Measurements from ENCODE around the gene TOR1A. TPM values are rescaled to one million over a fixed set of nuclear protein-coding genes. Genes with fewer than 3 reads are reported as not detected.
"Not testable (repeated sequence)": the region's sequence is repeated elsewhere in the genome, so short reads cannot be mapped to it uniquely, and the experiment has no call there.

TOR1A gene
- total RNA-seq, 1 experiment from 2014 or later, result 32.2 TPM

GRCh38 chr9:129776566-129776937 lies 47.4 kb downstream of the TOR1A start:
- no peaks in the 10 kb centered on the region for H3K9me3 Mint-ChIP-seq (ENCODE audit: unreplicated experiment)
- CTCF ChIA-PET, result interaction anchor here (0.5 to 2.9 kb wide), 2 partner anchors 39 to 383 kb away, joined by 3 to 12 read pairs; no protein-coding TSS in a partner anchor
- TF ChIP-seq CTCF (IDR thresholded peaks at IDR 0.05; ENCODE audit: insufficient read depth in 1 of 2, low read depth in 1 of 2, low read length in 1 of 2, severe bottlenecking in 1 of 2, unreplicated experiment in 1 of 2), result no peak
- H3K4me1 Mint-ChIP-seq (ENCODE audit: low read depth, unreplicated experiment), result peaks cover 6% of the 10 kb centered on the region
- POLR2A ChIA-PET, result no interaction called here
- no peak for DNase-seq
- Histone ChIP-seq H3K36me3 (ENCODE audit: control insufficient read depth, insufficient read depth, low read length) (no peaks in the 10 kb centered on the region), H3K4me1 (peaks cover 7% of the 10 kb centered on the region; the same call in 1 of the 2 replicates), H3K9me3 (no peaks in the 10 kb centered on the region), H3K27me3 (replicated peaks; ENCODE audit: control insufficient read depth, insufficient read depth, low read length) (no peaks in the 10 kb centered on the region), H3K4me3 (ENCODE audit: low read depth, low read length) (no peak overlapping the region)
- H3K27ac Mint-ChIP-seq (ENCODE audit: unreplicated experiment), result no peak overlapping the region
- no TSS peak for BruUV-seq (replicated peaks)
- intact Hi-C loops (cut with micrococcal nuclease; ENCODE audit: unreplicated experiment), result no loop called here
- peaks cover 6% of the 10 kb centered on the region for H3K27me3 Mint-ChIP-seq (ENCODE audit: insufficient read depth, unreplicated experiment)
- H3K36me3 Mint-ChIP-seq (ENCODE audit: insufficient read depth, unreplicated experiment), result peaks cover 6% of the 10 kb centered on the region
- H3K4me3 Mint-ChIP-seq (ENCODE audit: unreplicated experiment), result no peak overlapping the region

- not testable (repeated sequence) for BruUV-seq (replicated peaks)
These were observed 47.8 kb downstream of the TOR1A start for GRCh38 chr9:129776096-129776495.

GRCh38 chr9:129775448-129775798 lies 48.5 kb downstream of the TOR1A start:
- H3K4me1 ChIP-seq, result peaks cover 7% of the 10 kb centered on the region; the same call in 1 of the 2 replicates
- Mint-ChIP-seq H3K4me1 (ENCODE audit: low read depth, unreplicated experiment) (peaks cover 6% of the 10 kb centered on the region), H3K36me3 (ENCODE audit: insufficient read depth, unreplicated experiment) (peaks cover 6% of the 10 kb centered on the region), H3K27me3 (ENCODE audit: insufficient read depth, unreplicated experiment) (peaks cover 6% of the 10 kb centered on the region), H3K4me3 (ENCODE audit: unreplicated experiment) (no peak overlapping the region), H3K27ac (ENCODE audit: unreplicated experiment) (no peak overlapping the region), H3K9me3 (ENCODE audit: unreplicated experiment) (no peaks in the 10 kb centered on the region)
- H3K4me3 ChIP-seq (ENCODE audit: low read depth, low read length), result no peak overlapping the region
- H3K9me3 ChIP-seq, result no peaks in the 10 kb centered on the region
- no peak for DNase-seq
- POLR2A ChIA-PET, result no interaction called here
- H3K36me3 ChIP-seq (ENCODE audit: control insufficient read depth, insufficient read depth, low read length), result no peaks in the 10 kb centered on the region
- H3K27me3 ChIP-seq (replicated peaks; ENCODE audit: control insufficient read depth, insufficient read depth, low read length), result no peaks in the 10 kb centered on the region
- CTCF ChIA-PET, result interaction anchor here (2.9 kb wide), 1 partner anchor 38 kb away, joined by 12 read pairs; no protein-coding TSS in a partner anchor
- BruUV-seq (replicated peaks), result no TSS peak
- intact Hi-C loops (cut with micrococcal nuclease; ENCODE audit: unreplicated experiment), result no loop called here
- TF ChIP-seq CTCF (IDR thresholded peaks at IDR 0.05; ENCODE audit: insufficient read depth in 1 of 2, low read depth in 1 of 2, low read length in 1 of 2, severe bottlenecking in 1 of 2, unreplicated experiment in 1 of 2), result no peak

More at GRCh38 chr9:129776096-129776495, 47.8 kb downstream of the TOR1A start:
- H3K36me3 Mint-ChIP-seq (ENCODE audit: insufficient read depth, unreplicated experiment); H3K4me3 Mint-ChIP-seq (ENCODE audit: unreplicated experiment); H3K27me3 Mint-ChIP-seq (ENCODE audit: insufficient read depth, unreplicated experiment); H3K4me3 ChIP-seq (ENCODE audit: low read depth, low read length); H3K9me3 ChIP-seq; H3K4me1 Mint-ChIP-seq (ENCODE audit: low read depth, unreplicated experiment); H3K36me3 ChIP-seq (ENCODE audit: control insufficient read depth, insufficient read depth, low read length); intact Hi-C loops (cut with micrococcal nuclease; ENCODE audit: unreplicated experiment); H3K27ac Mint-ChIP-seq (ENCODE audit: unreplicated experiment); H3K27me3 ChIP-seq (replicated peaks; ENCODE audit: control insufficient read depth, insufficient read depth, low read length); DNase-seq; H3K9me3 Mint-ChIP-seq (ENCODE audit: unreplicated experiment); H3K4me1 ChIP-seq; POLR2A ChIA-PET: not testable (repeated sequence)
- CTCF ChIA-PET, result interaction anchor here (2.9 kb wide), 1 partner anchor 39 kb away, joined by 12 read pairs; no protein-coding TSS in a partner anchor
